ENCODE measurements around the gene NCKAP1. TPM values are rescaled to one million over a fixed set of nuclear protein-coding genes. Genes with fewer than 3 reads are reported as not detected.
"Not testable (repeated sequence)": the region's sequence is repeated elsewhere in the genome, so short reads cannot be mapped to it uniquely, and the experiment has no call there.

NCKAP1 gene
- total and polyA plus RNA-seq, 2 donors (not counting 1 experiment from before 2014, with no cell fraction given): 141 to 219 TPM

DNA sequence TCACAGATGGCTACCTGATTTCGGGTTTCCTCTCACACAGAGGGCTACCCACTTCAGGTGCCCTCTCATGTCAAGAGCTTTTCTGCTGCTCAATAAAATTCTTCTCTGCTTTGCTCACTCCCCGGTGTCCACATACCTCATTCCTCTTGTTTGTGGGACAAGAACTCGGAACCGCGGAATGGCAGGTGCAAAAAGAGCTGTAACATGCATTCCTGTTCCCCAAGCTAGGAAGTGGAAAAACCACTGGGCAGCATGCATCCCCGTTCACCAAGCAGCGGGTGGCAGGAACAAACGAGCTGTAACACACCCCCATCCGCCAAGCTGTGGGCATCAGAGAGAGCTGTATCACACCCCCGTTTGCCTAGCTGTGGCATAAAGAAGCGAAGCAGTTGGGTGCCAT is 144.6 kb downstream of the NCKAP1 start:
- Histone ChIP-seq H3K4me2 (ENCODE audit: extremely low read depth, insufficient read depth, low read length) (no peak overlapping the region), H3K4me3 (replicated peaks in 1 of 4; ENCODE audit: control extremely low read depth in 1 of 4, insufficient read depth in 1 of 4, low read depth in 3 of 4, low read length in 4 of 4) (no peak overlapping the region), H3K27me3 (ENCODE audit: control insufficient read depth, insufficient read depth, low read length) (no peaks in the 10 kb centered on the region), H2AFZ (ENCODE audit: low read length) (no peak overlapping the region), H3K4me1 (ENCODE audit: control insufficient read depth, extremely low read depth, insufficient read depth, low read length) (no peaks in the 10 kb centered on the region), H3K9me3 (ENCODE audit: control insufficient read depth, insufficient read depth, low read depth, low read length) (no peaks in the 10 kb centered on the region), H3K27ac (ENCODE audit: insufficient read depth, low read length) (no peak overlapping the region), H3K9ac (ENCODE audit: insufficient read depth, low read length) (no peak overlapping the region), H4K20me1 (ENCODE audit: control insufficient read depth, extremely low read depth, insufficient read depth, low read length) (no peaks in the 10 kb centered on the region), H3K36me3 (ENCODE audit: control insufficient read depth, insufficient read depth, low read length) (no peaks in the 10 kb centered on the region), H3K79me2 (ENCODE audit: control insufficient read depth, insufficient read depth, low read length) (no peaks in the 10 kb centered on the region)
- TF ChIP-seq EZH2 (IDR thresholded peaks at IDR 0.05; ENCODE audit: low read length, missing control alignments): no peak
- TF ChIP-seq, protein P1, sequence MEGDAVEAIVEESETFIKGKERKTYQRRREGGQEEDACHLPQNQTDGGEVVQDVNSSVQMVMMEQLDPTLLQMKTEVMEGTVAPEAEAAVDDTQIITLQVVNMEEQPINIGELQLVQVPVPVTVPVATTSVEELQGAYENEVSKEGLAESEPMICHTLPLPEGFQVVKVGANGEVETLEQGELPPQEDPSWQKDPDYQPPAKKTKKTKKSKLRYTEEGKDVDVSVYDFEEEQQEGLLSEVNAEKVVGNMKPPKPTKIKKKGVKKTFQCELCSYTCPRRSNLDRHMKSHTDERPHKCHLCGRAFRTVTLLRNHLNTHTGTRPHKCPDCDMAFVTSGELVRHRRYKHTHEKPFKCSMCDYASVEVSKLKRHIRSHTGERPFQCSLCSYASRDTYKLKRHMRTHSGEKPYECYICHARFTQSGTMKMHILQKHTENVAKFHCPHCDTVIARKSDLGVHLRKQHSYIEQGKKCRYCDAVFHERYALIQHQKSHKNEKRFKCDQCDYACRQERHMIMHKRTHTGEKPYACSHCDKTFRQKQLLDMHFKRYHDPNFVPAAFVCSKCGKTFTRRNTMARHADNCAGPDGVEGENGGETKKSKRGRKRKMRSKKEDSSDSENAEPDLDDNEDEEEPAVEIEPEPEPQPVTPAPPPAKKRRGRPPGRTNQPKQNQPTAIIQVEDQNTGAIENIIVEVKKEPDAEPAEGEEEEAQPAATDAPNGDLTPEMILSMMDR (conservative IDR thresholded peaks at IDR 0.05 in 1 of 2, IDR thresholded peaks at IDR 0.05 in 1 of 2; ENCODE audit: low read depth in 1 of 2, low read length in 2 of 2): no peak
- no peak for DNase-seq (ENCODE audit: low read depth in 2 of 2)

DNA sequence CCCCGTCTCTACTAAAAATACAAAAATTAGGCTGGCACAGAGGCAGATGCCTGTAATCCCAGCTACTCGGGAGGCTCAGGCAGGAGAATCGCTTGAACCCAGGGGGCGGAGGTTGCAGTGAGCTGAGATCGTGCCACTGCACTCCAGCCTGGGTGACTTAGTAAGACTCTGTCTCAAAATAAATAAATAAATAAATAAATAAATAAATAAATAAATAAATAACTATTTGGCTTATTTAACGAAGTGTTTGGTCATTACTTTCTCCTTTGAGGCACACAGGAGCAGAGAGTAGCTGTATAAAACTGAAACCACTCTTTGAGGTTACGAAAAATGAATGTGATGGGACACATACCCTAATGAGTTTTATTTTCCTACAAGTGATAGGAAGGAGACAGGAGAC is 145.2 kb downstream of the NCKAP1 start:
- H3K4me3 ChIP-seq (replicated peaks in 1 of 4; ENCODE audit: control extremely low read depth in 1 of 4, insufficient read depth in 1 of 4, low read depth in 3 of 4, low read length in 4 of 4); DNase-seq (ENCODE audit: low read depth in 2 of 2); H3K27ac ChIP-seq (ENCODE audit: insufficient read depth, low read length); H3K79me2 ChIP-seq (ENCODE audit: control insufficient read depth, insufficient read depth, low read length); H3K36me3 ChIP-seq (ENCODE audit: control insufficient read depth, insufficient read depth, low read length); H3K9ac ChIP-seq (ENCODE audit: insufficient read depth, low read length); H4K20me1 ChIP-seq (ENCODE audit: control insufficient read depth, extremely low read depth, insufficient read depth, low read length); H3K27me3 ChIP-seq (ENCODE audit: control insufficient read depth, insufficient read depth, low read length); H2AFZ ChIP-seq (ENCODE audit: low read length); H3K9me3 ChIP-seq (ENCODE audit: control insufficient read depth, insufficient read depth, low read depth, low read length); H3K4me2 ChIP-seq (ENCODE audit: extremely low read depth, insufficient read depth, low read length); H3K4me1 ChIP-seq (ENCODE audit: control insufficient read depth, extremely low read depth, insufficient read depth, low read length): not testable (repeated sequence)

DNA sequence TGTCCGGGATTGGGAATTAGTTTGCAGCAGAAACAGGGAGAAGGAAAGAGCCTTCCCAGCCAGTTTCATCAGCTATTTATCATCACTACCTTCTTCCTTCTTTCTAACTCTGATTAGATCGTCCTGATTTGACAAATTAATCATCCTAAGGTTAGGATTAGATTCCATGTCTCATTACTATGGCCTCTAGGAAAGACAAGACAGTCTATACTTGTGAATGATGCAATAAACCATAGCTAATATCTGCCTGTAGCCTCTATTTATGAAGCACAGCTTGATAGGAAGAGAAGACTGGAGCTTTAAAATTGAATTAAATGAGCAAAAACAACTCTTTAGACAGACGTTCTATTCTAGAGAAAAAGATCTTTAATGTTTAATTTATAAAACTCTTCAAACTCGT is 146.6 kb downstream of the NCKAP1 start:
- TF ChIP-seq, protein P1 (conservative IDR thresholded peaks at IDR 0.05 in 1 of 2, IDR thresholded peaks at IDR 0.05 in 1 of 2; ENCODE audit: low read depth in 1 of 2, low read length in 2 of 2): no peak
- no peak for TF ChIP-seq EZH2 (IDR thresholded peaks at IDR 0.05; ENCODE audit: low read length, missing control alignments)
- H3K79me2 ChIP-seq (ENCODE audit: control insufficient read depth, insufficient read depth, low read length): no peaks in the 10 kb centered on the region
- H3K27me3 ChIP-seq (ENCODE audit: control insufficient read depth, insufficient read depth, low read length): no peaks in the 10 kb centered on the region
- no peaks in the 10 kb centered on the region for H3K36me3 ChIP-seq (ENCODE audit: control insufficient read depth, insufficient read depth, low read length)
- no peak overlapping the region for H3K27ac ChIP-seq (ENCODE audit: insufficient read depth, low read length)
- DNase-seq (ENCODE audit: low read depth in 2 of 2): no peak
- H3K9ac ChIP-seq (ENCODE audit: insufficient read depth, low read length): no peak overlapping the region
- H3K4me1 ChIP-seq (ENCODE audit: control insufficient read depth, extremely low read depth, insufficient read depth, low read length): no peaks in the 10 kb centered on the region
- no peaks in the 10 kb centered on the region for H3K9me3 ChIP-seq (ENCODE audit: control insufficient read depth, insufficient read depth, low read depth, low read length)
- no peaks in the 10 kb centered on the region for H4K20me1 ChIP-seq (ENCODE audit: control insufficient read depth, extremely low read depth, insufficient read depth, low read length)
- H3K4me3 ChIP-seq (replicated peaks in 1 of 4; ENCODE audit: control extremely low read depth in 1 of 4, insufficient read depth in 1 of 4, low read depth in 3 of 4, low read length in 4 of 4): no peak overlapping the region
- H3K4me2 ChIP-seq (ENCODE audit: extremely low read depth, insufficient read depth, low read length): no peak overlapping the region
- no peak overlapping the region for H2AFZ ChIP-seq (ENCODE audit: low read length)

Measured in fibroblast of lung (primary cell).